GM12878 (cell line): ENCODE data around the gene LY9. TPM values are rescaled to one million over a fixed set of nuclear protein-coding genes. Genes with fewer than 3 reads are reported as not detected.

ENCODE experiments used
- ATAC-seq: fragments of 200-7000 bp; cut with Tn5 transposase; 3 replicates; pipeline ENCODE4 v1.9.1; 2020; ENCODE audit warnings: mild to moderate bottlenecking, moderate library complexity
- BruUV-seq: library from RNA; stranded (reverse); fragments of 400-500 nt; replicated peaks from 2 replicates; lab custom pipeline; 2021; lab: Mats Ljungman, UMichigan
- CTCF ChIA-PET: fragments of 300-600 bp; sonication (Branson Sonifier 250); formaldehyde crosslinking; extraction: SDS; loops from one replicate; lab custom pipeline; 2021; ENCODE audit warnings: inconsistent platforms; lab: Yijun Ruan, JAX
- POLR2A ChIA-PET: fragments of 350-600 bp; formaldehyde crosslinking; extraction: SDS; loops from one replicate; lab custom pipeline; 2021; ENCODE audit warnings: inconsistent platforms; lab: Charles Lee
- RAD21 ChIA-PET: fragments of 300-600 bp; sonication (Branson Sonifier 250); formaldehyde crosslinking; loops from one replicate; lab custom pipeline; 2023; ENCODE audit warnings: antibody characterized with exemption; ENCODE audit not compliant: unreplicated experiment; lab: Charles Lee
- SMC1A ChIA-PET: fragments of 300-600 bp; sonication (Branson Sonifier 250); formaldehyde crosslinking; loops from one replicate; lab custom pipeline; 2023; ENCODE audit not compliant: unreplicated experiment, uncharacterized antibody; lab: Charles Lee
- DNase-seq: peaks from one replicate; pipeline ENCODE4 v3.0.0-alpha.2; 2011; ENCODE audit warnings: low read depth, low spot score
- FAIRE-seq: peaks from 3 replicates; lab custom pipeline; 2011; peaks lifted over from hg19 to GRCh38; lab: Jason Lieb, UNC
- H2AFZ ChIP-seq: 2 replicates; pipeline ENCODE4 v1.6.0; 2011; ENCODE audit warnings: low read depth, low read length, control low read depth; ENCODE audit not compliant: control insufficient read depth
- H3K27ac ChIP-seq: 2 replicates; pipeline ENCODE4 v1.5.1; 2011; ENCODE audit warnings: control low read depth; ENCODE audit not compliant: control insufficient read depth, insufficient read depth
- H3K27me3 ChIP-seq, 2 experiments: replicated peaks in 1 of 2; 2 replicates each; pipeline versions ENCODE4 v1.6.0 to v1.6.1; 2011; ENCODE audit warnings: low read length in 1 of 2; ENCODE audit not compliant: control insufficient read depth in 2 of 2, insufficient read depth in 2 of 2
- H3K36me3 ChIP-seq, 2 experiments: 2 replicates each; pipeline ENCODE4 v1.5.1; 2011; ENCODE audit warnings: low read length in 1 of 2; ENCODE audit not compliant: control insufficient read depth in 2 of 2, insufficient read depth in 2 of 2
- H3K4me1 ChIP-seq: 2 replicates; pipeline ENCODE4 v1.6.1; 2011; ENCODE audit warnings: mild to moderate bottlenecking, low read length, moderate library complexity, mixed read lengths; ENCODE audit not compliant: control insufficient read depth, insufficient read depth
- H3K4me2 ChIP-seq: 2 replicates; pipeline ENCODE4 v1.6.0; 2011; ENCODE audit warnings: control low read depth; ENCODE audit not compliant: control insufficient read depth, insufficient read depth
- H3K4me3 ChIP-seq: fragments of 200-600 bp; sonication (generic); 2 replicates; pipeline ENCODE4 v1.5.1; 2016
- H3K79me2 ChIP-seq: 2 replicates; pipeline ENCODE4 v1.6.0; 2011; ENCODE audit warnings: low read length; ENCODE audit not compliant: control insufficient read depth, insufficient read depth
- H3K9ac ChIP-seq: 2 replicates; pipeline ENCODE4 v1.8.0; 2011; ENCODE audit warnings: low read length, control low read depth, mixed read lengths; ENCODE audit not compliant: control insufficient read depth, insufficient read depth
- H3K9me3 ChIP-seq: replicated peaks from 3 replicates; pipeline ENCODE4 v1.5.1; 2011; ENCODE audit warnings: mild to moderate bottlenecking, low read length; ENCODE audit not compliant: control insufficient read depth, insufficient read depth
- H4K20me1 ChIP-seq: 2 replicates; pipeline ENCODE4 v1.6.0; 2011; ENCODE audit not compliant: control insufficient read depth, insufficient read depth
- CHD4 ChIP-seq: fragments of 200-600 bp; sonication (generic); IDR thresholded peaks from 2 replicates; pipeline ENCODE4 v1.6.1; 2016; ENCODE audit warnings: mild to moderate bottlenecking
- CTCF ChIP-seq, 3 experiments: IDR thresholded peaks in 2 of 3; conservative IDR thresholded peaks in 1 of 3; 2 replicates each; pipeline ENCODE4 v1.5.1; 2011; ENCODE audit warnings: low read depth in 3 of 3, low read length in 3 of 3, mild to moderate bottlenecking in 3 of 3, control low read depth in 2 of 3, moderate library complexity in 2 of 3, inconsistent platforms in 1 of 3, mixed read lengths in 1 of 3; ENCODE audit not compliant: control insufficient read depth in 2 of 3, insufficient read depth in 1 of 3; ENCODE audit errors: extremely low read depth in 1 of 3
- E2F8 ChIP-seq: fragments of 450-650 bp; IDR thresholded peaks from 2 replicates; pipeline ENCODE4 v1.6.1; 2018; ENCODE audit warnings: mild to moderate bottlenecking, low read depth, moderate library complexity; ENCODE audit not compliant: partially characterized antibody
- GATAD2B ChIP-seq: fragments of 450-650 bp; conservative IDR thresholded peaks from 2 replicates; pipeline ENCODE4 v1.6.1; 2017; ENCODE audit warnings: low read depth, mild to moderate bottlenecking, moderate library complexity
- RAD21 ChIP-seq: IDR thresholded peaks from 2 replicates; pipeline ENCODE4 v1.6.1; 2011; ENCODE audit warnings: mild to moderate bottlenecking, low read depth, low read length, moderate library complexity; ENCODE audit not compliant: insufficient read depth
- RUNX3 ChIP-seq: IDR thresholded peaks from 2 replicates; pipeline ENCODE4 v1.6.1; 2012; ENCODE audit warnings: low read length, inconsistent platforms
- SMC3 ChIP-seq: IDR thresholded peaks from 2 replicates; pipeline ENCODE4 v1.6.1; 2011; ENCODE audit warnings: low read length, improper control_type of control experiment, borderline replicate concordance
- YY1 ChIP-seq: IDR thresholded peaks from 2 replicates; pipeline ENCODE4 v1.6.1; 2011; ENCODE audit warnings: low read depth, mild to moderate bottlenecking, low read length
- WGBS: methylation state at CpG from one replicate; pipeline ENCODE4 v1.1.6; 2016; ENCODE audit warnings: low lambda C conversion rate; ENCODE audit not compliant: insufficient replicate concordance, insufficient coverage; ENCODE audit errors: missing lambda C conversion rate; 5-methylcytosine and 5-hydroxymethylcytosine counted together
- in situ Hi-C: fragments of 300-500 bp; cut with MboI; formaldehyde crosslinking; loops from 9 replicates; pipeline ENCODE4 v1.14.3; 2018; ENCODE audit warnings: mixed read lengths
- intact Hi-C: fragments of 100-400 bp; cut with micrococcal nuclease; formaldehyde crosslinking; loops from one replicate; pipeline ENCODE4 v1.14.2; 2022; ENCODE audit not compliant: unreplicated experiment
- polyA plus RNA-seq, 11 experiments: library from polyadenylated mRNA; depleted of rRNA in 4 of 11; unstranded in 6 of 11; stranded (reverse) in 5 of 11; fragments of >200 nt; fragmentation: Nextera tagmentation in 4 of 11; fragmentation: Illumina TruSeq in 1 of 11; extraction: Ambion mirVana in 4 of 11; extraction: Trizol in 1 of 11; gene quantifications; 1 replicate in 1 of 11; 2 replicates in 10 of 11; pipeline versions ENCODE4 v1.2.1 to v1.2.3, GENCODE V29; 2011 to 2016; ENCODE audit warnings: inconsistent platforms in 2 of 11, missing spikeins in 2 of 11, low read depth in 1 of 11
- total RNA-seq, 4 experiments: library from RNA; depleted of rRNA in 3 of 4; stranded (reverse); fragments of >200 nt in 3 of 4; fragmentation: Illumina TruSeq in 1 of 4; extraction: Trizol in 1 of 4; gene quantifications; 2 replicates each; pipeline versions ENCODE4 v1.2.1 to v1.2.3, GENCODE V29; 2013 to 2021

The LY9 gene
- total and polyA plus RNA-seq, 10 of the 15 experiments (the other 5 are each of a cell fraction or from before 2014, with no cell fraction given): 2.7 to 12.5 (median 9.0) TPM

- no peaks in the 10 kb centered on the region for H3K36me3 ChIP-seq
- intact Hi-C loops (loop anchor here (2.0 kb wide), 1 partner anchor 171 kb away; no protein-coding TSS in a partner anchor), in situ Hi-C loops (loop anchor here (5.0 kb wide), 2 partner anchors 52 to 172 kb away; partner anchors contain the start of gene ITLN2)
- no peaks in the 10 kb centered on the region for H4K20me1 ChIP-seq
- H3K9ac ChIP-seq: no peak overlapping the region
- WGBS: 84% methylated on average over 18 of the region's 18 CpGs
- no peaks in the 10 kb centered on the region for H3K79me2 ChIP-seq
- ChIA-PET RAD21 (interaction anchor here (0.8 to 10.8 kb wide), 14 partner anchors 11 to 211 kb away, joined by 3 to 193 read pairs (median 15); partner anchors contain the start of genes CD244, ITLN2 and LY9), SMC1A (interaction anchor here (0.6 to 10.8 kb wide), 19 partner anchors 10 to 192 kb away, joined by 3 to 143 read pairs (median 4); partner anchors contain the start of genes CD48, ITLN2, LY9 and SLAMF7), POLR2A (interaction anchor here (0.7 to 2.7 kb wide), 7 partner anchors 10 to 172 kb away, joined by 3 to 20 read pairs (median 3); partner anchors contain the start of gene SLAMF7), CTCF (interaction anchor here (0.5 to 10.9 kb wide), 41 partner anchors 7 to 393 kb away, joined by 3 to 247 read pairs (median 5); partner anchors contain the start of genes CD244, ITLN2 and LY9)
- BruUV-seq: no TSS peak
- ATAC-seq (peak; percentile 41), FAIRE-seq (no peak), DNase-seq (no peak)
- H3K4me1 ChIP-seq: peaks cover 40% of the 10 kb centered on the region
- no peak overlapping the region for H3K4me2 ChIP-seq
- H3K4me3 ChIP-seq: no peak overlapping the region
- H3K27me3 ChIP-seq: no peaks in the 10 kb centered on the region
- H2AFZ ChIP-seq: no peak overlapping the region
- H3K9me3 ChIP-seq: no peaks in the 10 kb centered on the region
- H3K27ac ChIP-seq: no peak overlapping the region
- peak; percentile 25; the same call in 1 of the 2 replicates for TF ChIP-seq SMC3
- TF ChIP-seq CTCF (IDR thresholded peaks at IDR 0.05 in 2 of 3, conservative IDR thresholded peaks at IDR 0.05 in 1 of 3; ENCODE audit: control insufficient read depth in 2 of 3, extremely low read depth in 1 of 3, insufficient read depth in 1 of 3, low read depth in 3 of 3, low read length in 3 of 3): peak; percentile 42 to 75 (median 66)
- TF ChIP-seq CHD4: no peak
- TF ChIP-seq GATAD2B: peak; percentile 48; the same call in 1 of the 2 replicates
- peak; percentile 58; the same call in 1 of the 2 replicates for TF ChIP-seq YY1
- TF ChIP-seq E2F8: no peak
- TF ChIP-seq RUNX3: 0 out of 2 replicates have a peak, but pooled peaks have one; percentile 12
- peak; percentile 64 for TF ChIP-seq RAD21
Measured at GRCh38 chr1:160779626-160780397, 16.2 kb upstream of the LY9 start.
